Endothelial cell of umbilical vein (primary cell): ENCODE data around the gene ZBTB46. TPM values are rescaled to one million over a fixed set of nuclear protein-coding genes. Genes with fewer than 3 reads are reported as not detected.

ENCODE experiments used
- BruUV-seq: library from RNA; stranded (reverse); fragments of 400-500 nt; replicated peaks from 2 replicates; lab custom pipeline; 2021; lab: Mats Ljungman, UMichigan
- CTCF ChIA-PET: fragments of 300-600, 350-600 bp; sonication (Branson Sonifier 250); formaldehyde crosslinking; loops from one replicate; lab custom pipeline; 2021; ENCODE audit warnings: antibody characterized with exemption, inconsistent platforms; lab: Charles Lee
- POLR2A ChIA-PET: fragments of 300-600, 350-600 bp; sonication (Branson Sonifier 250); formaldehyde crosslinking; loops from one replicate; lab custom pipeline; 2021; ENCODE audit warnings: antibody characterized with exemption, inconsistent platforms; lab: Charles Lee
- DNase-seq: peaks from one replicate; pipeline ENCODE4 v3.0.0-alpha.2; 2011; ENCODE audit warnings: low read depth, low spot score
- FAIRE-seq: peaks from 2 replicates; lab custom pipeline; 2011; peaks lifted over from hg19 to GRCh38; lab: Jason Lieb, UNC
- H2AFZ ChIP-seq: 2 replicates; pipeline ENCODE4 v1.6.0; 2012; ENCODE audit warnings: low read depth, low read length, control low read depth, inconsistent platforms
- H3K27ac ChIP-seq: 2 replicates; pipeline ENCODE4 v1.5.1; 2011; ENCODE audit warnings: low read depth, mild to moderate bottlenecking, control low read depth, low read length, moderate library complexity; ENCODE audit not compliant: insufficient read depth
- H3K27me3 ChIP-seq, 2 experiments: 2 replicates each; pipeline versions ENCODE4 v1.6.0 to v1.6.1; 2011; ENCODE audit warnings: low read length in 2 of 2, mixed read lengths in 1 of 2; ENCODE audit not compliant: control insufficient read depth in 2 of 2, insufficient read depth in 2 of 2
- H3K36me3 ChIP-seq, 2 experiments: 2 replicates in 1 of 2; 3 replicates in 1 of 2; pipeline ENCODE4 v1.5.1; 2011; ENCODE audit warnings: low read length in 2 of 2, mild to moderate bottlenecking in 1 of 2, moderate library complexity in 1 of 2; ENCODE audit not compliant: control insufficient read depth in 2 of 2, insufficient read depth in 2 of 2; ENCODE audit errors: extremely low read depth in 1 of 2
- H3K4me1 ChIP-seq: 3 replicates; pipeline ENCODE4 v1.5.1; 2011; ENCODE audit warnings: mild to moderate bottlenecking, low read length; ENCODE audit not compliant: control insufficient read depth, insufficient read depth; ENCODE audit errors: extremely low read depth
- H3K4me2 ChIP-seq: 2 replicates; pipeline ENCODE4 v1.6.1; 2011; ENCODE audit warnings: low read length, control low read depth, mixed read lengths; ENCODE audit not compliant: insufficient read depth
- H3K4me3 ChIP-seq, 3 experiments: fragments of 200-600 bp in 1 of 3; sonication (generic), shearing (Covaris generic) in 1 of 3; replicated peaks in 1 of 3; 2 replicates each; pipeline ENCODE4 v1.5.1; 2011 to 2016; ENCODE audit warnings: control low read depth in 3 of 3, low read length in 3 of 3, mild to moderate bottlenecking in 2 of 3, inconsistent platforms in 1 of 3, low read depth in 1 of 3, moderate library complexity in 1 of 3; ENCODE audit not compliant: insufficient read depth in 1 of 3
- H3K79me2 ChIP-seq: 2 replicates; pipeline ENCODE4 v1.6.0; 2012; ENCODE audit warnings: low read length, inconsistent platforms; ENCODE audit not compliant: control insufficient read depth, insufficient read depth
- H3K9ac ChIP-seq: replicated peaks from 2 replicates; pipeline ENCODE3; 2011; ENCODE audit warnings: low read length, control low read depth; ENCODE audit not compliant: insufficient read depth; ENCODE audit errors: extremely low read depth
- H3K9me1 ChIP-seq: replicated peaks from 3 replicates; pipeline ENCODE4 v1.6.0; 2011; ENCODE audit warnings: mild to moderate bottlenecking, low read length; ENCODE audit not compliant: control insufficient read depth, insufficient read depth; ENCODE audit errors: extremely low read depth
- H3K9me3 ChIP-seq: replicated peaks from 2 replicates; pipeline ENCODE4 v1.5.1; 2012; ENCODE audit warnings: low read length, inconsistent platforms; ENCODE audit not compliant: control insufficient read depth, insufficient read depth
- H4K20me1 ChIP-seq: replicated peaks from 2 replicates; pipeline ENCODE3; 2011; ENCODE audit warnings: mild to moderate bottlenecking, low read length; ENCODE audit not compliant: control insufficient read depth, insufficient read depth; ENCODE audit errors: extremely low read depth
- EZH2 ChIP-seq: IDR thresholded peaks from 2 replicates; pipeline ENCODE4 v1.6.1; 2012; ENCODE audit warnings: borderline replicate concordance, low read depth, mild to moderate bottlenecking, moderate library complexity, low read length, inconsistent platforms; ENCODE audit not compliant: severe bottlenecking
- FOS ChIP-seq: IDR thresholded peaks from 2 replicates; pipeline ENCODE4 v1.6.1; 2011; ENCODE audit warnings: mild to moderate bottlenecking, low read length, moderate library complexity, borderline replicate concordance; ENCODE audit not compliant: insufficient read depth
- GATA2 ChIP-seq: IDR thresholded peaks from 2 replicates; pipeline ENCODE4 v1.7.0; 2011; ENCODE audit warnings: low read depth, mild to moderate bottlenecking, moderate library complexity, mixed read lengths, low read length; ENCODE audit not compliant: insufficient read length, insufficient read depth
- JUN ChIP-seq: IDR thresholded peaks from 2 replicates; pipeline ENCODE4 v1.6.1; 2011; ENCODE audit warnings: borderline replicate concordance, low read depth; ENCODE audit not compliant: insufficient read length, insufficient read depth
- MYC ChIP-seq: IDR thresholded peaks from one replicate; pipeline ENCODE4 v1.6.1; 2011; ENCODE audit warnings: mild to moderate bottlenecking, low read depth, low read length
- POLR2A ChIP-seq: IDR thresholded peaks from 2 replicates; pipeline ENCODE4 v1.6.1; 2012; ENCODE audit warnings: low read depth, mild to moderate bottlenecking, control low read depth, low read length
- POLR2AphosphoS5 ChIP-seq: IDR thresholded peaks from 2 replicates; pipeline ENCODE4 v1.6.1; 2012; ENCODE audit warnings: low read depth, mild to moderate bottlenecking, control low read depth, low read length, moderate library complexity; ENCODE audit not compliant: insufficient read depth
- dilution Hi-C: fragments of 300-500 bp; cut with MboI; formaldehyde crosslinking; loops from one replicate; pipeline ENCODE4 v1.15.0; 2019; ENCODE audit warnings: low sequenced_read_pairs; ENCODE audit not compliant: extremely low pct_ligation_motif_present
- intact Hi-C: fragments of 100-400 bp; cut with micrococcal nuclease; formaldehyde crosslinking; loops from one replicate; pipeline ENCODE4 v1.10.0; 2022
- polyA plus RNA-seq, 4 experiments: library from polyadenylated mRNA; depleted of rRNA in 3 of 4; stranded (reverse) in 3 of 4; unstranded in 1 of 4; fragments of >200 nt; gene quantifications; 2 replicates each; pipeline versions ENCODE4 v1.2.1 to v1.2.3, GENCODE V29; 2011 to 2012; ENCODE audit warnings: missing spikeins in 1 of 4
- total RNA-seq: library from RNA; stranded (reverse); gene quantifications from 2 replicates; pipeline ENCODE4 v1.2.3, GENCODE V29; 2021
- TF ChIP-seq, protein P1 (sequence below), 2 donors: IDR thresholded peaks; 1 replicate in 1 of 2; 2 replicates in 1 of 2; pipeline ENCODE4 v1.5.1; 2011; ENCODE audit warnings: low read length in 2 of 2, mild to moderate bottlenecking in 2 of 2, moderate library complexity in 2 of 2, control low read depth in 1 of 2, inconsistent platforms in 1 of 2, low read depth in 1 of 2; ENCODE audit not compliant: insufficient read depth in 1 of 2; ENCODE audit errors: extremely low read depth in 1 of 2
- TF ChIP-seq, protein P2 (sequence below): IDR thresholded peaks from 2 replicates; pipeline ENCODE4 v1.6.1; 2011; ENCODE audit not compliant: insufficient read depth, insufficient read length

Gene ZBTB46
- total and polyA plus RNA-seq, 2 donors (not counting 3 experiments of a cell fraction or from before 2014, with no cell fraction given) = 1.3 to 7.1 TPM

DNA sequence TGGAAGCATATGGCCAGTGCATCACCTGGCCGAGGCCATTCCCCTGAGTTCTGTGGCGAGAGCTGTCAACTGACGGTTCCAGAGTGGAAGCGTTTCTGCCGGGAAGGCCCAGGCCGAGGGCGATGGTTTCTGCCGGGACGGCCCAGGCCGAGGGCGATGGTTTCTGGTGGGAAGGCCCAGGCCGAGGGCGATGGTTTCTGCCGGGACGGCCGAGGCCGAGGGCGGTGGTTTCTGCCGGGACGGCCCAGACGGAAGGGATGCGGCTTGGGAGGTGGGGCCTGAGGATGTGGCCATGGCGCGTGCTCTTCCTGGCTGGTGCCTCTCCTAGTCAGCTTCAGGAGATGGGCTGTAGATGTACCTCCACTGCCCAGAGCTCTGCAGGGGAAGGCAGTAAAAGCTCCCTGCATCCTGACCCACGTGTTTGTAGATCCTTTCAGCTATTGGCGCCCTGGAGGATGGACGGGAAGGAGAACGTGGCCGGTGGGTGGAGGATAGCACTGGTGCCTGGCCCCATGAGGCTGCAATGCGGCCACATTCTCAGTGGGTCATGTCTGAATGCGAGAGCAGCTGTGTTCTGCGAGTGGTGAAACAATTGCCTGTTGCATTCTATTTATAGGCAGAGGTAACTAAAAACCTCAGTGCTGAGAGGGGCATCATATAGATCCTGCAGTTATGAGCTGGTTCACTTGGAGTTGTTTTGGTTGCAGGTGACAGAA, 46.8 kb upstream of the ZBTB46 start:
- Histone ChIP-seq H3K4me3 (no peak overlapping the region), H4K20me1 (no peaks in the 10 kb centered on the region), H3K27ac (no peak overlapping the region), H3K36me3 (peaks cover 13 to 46% of the 10 kb centered on the region in 2 experiments), H3K9me1 (no peaks in the 10 kb centered on the region), H3K79me2 (peaks cover 48% of the 10 kb centered on the region), H2AFZ (no peak overlapping the region), H3K9me3 (no peaks in the 10 kb centered on the region), H3K9ac (no peak overlapping the region), H3K4me1 (peaks cover 10% of the 10 kb centered on the region), H3K27me3 (no peaks in the 10 kb centered on the region), H3K4me2 (no peak overlapping the region)
- intact Hi-C loops = no loop called here
- ChIA-PET CTCF (interaction anchor here (0.9 kb wide), 1 partner anchor 13 kb away, joined by 3 read pairs; the partner anchor contains the start of gene TPD52L2), POLR2A (no interaction called here)
- FAIRE-seq (no peak), DNase-seq (no peak)
- TF ChIP-seq, protein P1, sequence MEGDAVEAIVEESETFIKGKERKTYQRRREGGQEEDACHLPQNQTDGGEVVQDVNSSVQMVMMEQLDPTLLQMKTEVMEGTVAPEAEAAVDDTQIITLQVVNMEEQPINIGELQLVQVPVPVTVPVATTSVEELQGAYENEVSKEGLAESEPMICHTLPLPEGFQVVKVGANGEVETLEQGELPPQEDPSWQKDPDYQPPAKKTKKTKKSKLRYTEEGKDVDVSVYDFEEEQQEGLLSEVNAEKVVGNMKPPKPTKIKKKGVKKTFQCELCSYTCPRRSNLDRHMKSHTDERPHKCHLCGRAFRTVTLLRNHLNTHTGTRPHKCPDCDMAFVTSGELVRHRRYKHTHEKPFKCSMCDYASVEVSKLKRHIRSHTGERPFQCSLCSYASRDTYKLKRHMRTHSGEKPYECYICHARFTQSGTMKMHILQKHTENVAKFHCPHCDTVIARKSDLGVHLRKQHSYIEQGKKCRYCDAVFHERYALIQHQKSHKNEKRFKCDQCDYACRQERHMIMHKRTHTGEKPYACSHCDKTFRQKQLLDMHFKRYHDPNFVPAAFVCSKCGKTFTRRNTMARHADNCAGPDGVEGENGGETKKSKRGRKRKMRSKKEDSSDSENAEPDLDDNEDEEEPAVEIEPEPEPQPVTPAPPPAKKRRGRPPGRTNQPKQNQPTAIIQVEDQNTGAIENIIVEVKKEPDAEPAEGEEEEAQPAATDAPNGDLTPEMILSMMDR (IDR thresholded peaks at IDR 0.05; ENCODE audit: extremely low read depth in 1 of 2, insufficient read depth in 1 of 2, low read depth in 1 of 2, low read length in 2 of 2) = no peak
- TF ChIP-seq GATA2 (no peak), MYC (no peak), FOS (no peak), JUN (no peak), POLR2A (no peak), POLR2AphosphoS5 (no peak), EZH2 (no peak)
- TF ChIP-seq, protein P2, sequence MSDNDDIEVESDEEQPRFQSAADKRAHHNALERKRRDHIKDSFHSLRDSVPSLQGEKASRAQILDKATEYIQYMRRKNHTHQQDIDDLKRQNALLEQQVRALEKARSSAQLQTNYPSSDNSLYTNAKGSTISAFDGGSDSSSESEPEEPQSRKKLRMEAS = no peak
- dilution Hi-C loops = no loop called here
- BruUV-seq = no TSS peak
